HG03565 (cell line): Measurements from ENCODE around the gene NKX2-3.

ENCODE experiments used
- ATAC-seq: cut with Tn5 transposase; IDR thresholded peaks from one replicate; pipeline ENCODE4 v1.9.1; 2021; ENCODE audit warnings: mild to moderate bottlenecking, moderate library complexity; ENCODE audit not compliant: unreplicated experiment

NKX2-3 gene

DNA sequence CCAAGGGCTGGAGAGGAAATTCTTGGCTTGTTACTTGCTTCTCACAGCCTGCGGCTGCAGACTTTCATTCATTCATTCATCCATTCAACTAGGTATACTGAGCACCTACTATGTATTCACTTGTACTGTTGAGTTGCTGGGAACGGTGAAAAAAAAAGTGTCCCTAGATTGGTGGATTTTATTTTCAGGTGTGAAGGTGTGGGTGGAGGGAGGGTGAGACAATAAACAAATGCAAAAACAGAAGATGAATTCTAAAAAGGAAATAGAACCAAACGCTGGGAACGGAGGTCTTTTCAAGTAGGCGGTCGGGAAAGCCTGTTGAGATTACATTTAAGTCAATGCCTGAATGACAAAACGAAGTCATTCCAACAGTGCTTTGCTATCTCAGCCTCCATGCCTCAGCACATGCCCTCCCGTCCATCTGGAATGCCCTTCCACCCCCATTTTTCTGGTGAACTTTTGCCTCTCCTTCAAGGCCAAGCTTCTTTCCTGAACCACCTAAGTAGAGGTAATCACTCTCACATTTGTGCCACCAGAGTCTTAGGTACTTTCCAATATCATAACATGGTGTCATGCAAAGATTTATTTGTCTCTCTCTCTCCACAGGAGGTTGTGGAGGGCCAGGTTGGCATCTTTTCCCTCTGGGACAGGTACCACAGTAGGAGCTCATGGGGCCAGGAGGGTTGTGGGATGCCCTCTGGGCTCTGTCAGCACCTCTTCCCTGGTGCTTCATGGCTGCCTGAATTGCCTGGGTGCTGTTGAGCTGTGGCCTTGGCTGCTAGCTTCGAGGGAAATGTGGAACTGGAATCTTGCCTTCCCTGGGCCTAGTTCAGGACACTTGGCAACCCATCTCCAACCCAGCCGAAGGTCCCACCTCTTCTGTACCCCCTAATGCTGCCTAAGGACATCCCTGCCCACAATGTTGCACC is 5.5 kb downstream of the NKX2-3 start:
- no peak for ATAC-seq

DNA sequence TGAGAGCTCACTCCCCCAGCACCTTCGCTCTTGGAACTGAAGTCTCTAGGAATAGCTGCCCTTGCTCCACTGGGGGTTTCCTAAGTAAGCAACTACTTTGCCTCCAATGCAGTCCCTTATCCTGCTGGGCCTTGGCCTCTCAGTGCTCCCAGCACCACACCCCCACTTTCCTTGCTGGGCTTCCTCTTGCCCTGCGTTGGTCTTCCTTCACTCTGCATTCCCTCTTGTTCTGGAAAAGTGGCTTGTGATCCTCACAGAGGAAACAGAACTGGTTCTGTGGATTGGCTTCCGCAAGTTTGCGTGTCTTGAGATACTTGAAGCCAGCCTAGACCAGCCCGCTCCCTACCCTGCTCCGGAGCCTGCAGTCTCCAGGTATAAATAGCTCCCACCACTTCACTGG is 6.4 kb downstream of the NKX2-3 start:
- no peak for ATAC-seq

DNA sequence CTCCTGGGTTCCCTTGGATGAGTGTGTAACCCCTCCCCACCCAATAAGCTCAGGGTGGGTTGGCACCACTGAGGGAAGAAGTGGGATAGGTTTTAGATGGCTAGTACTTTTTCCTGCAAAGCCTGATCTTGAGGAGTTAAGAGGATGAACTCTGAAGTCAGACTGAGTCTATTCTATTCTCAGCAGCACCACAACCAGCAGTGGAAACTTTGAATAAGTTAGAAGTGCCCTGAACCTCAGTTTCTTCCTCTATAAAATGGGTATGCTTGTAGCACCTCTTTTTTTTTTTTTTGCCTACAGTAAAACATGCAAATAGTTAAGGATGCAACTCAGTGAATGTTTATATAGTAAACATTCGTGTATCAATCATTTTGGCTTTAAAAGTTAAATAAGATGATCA is 7.1 kb downstream of the NKX2-3 start:
- ATAC-seq = no peak

DNA sequence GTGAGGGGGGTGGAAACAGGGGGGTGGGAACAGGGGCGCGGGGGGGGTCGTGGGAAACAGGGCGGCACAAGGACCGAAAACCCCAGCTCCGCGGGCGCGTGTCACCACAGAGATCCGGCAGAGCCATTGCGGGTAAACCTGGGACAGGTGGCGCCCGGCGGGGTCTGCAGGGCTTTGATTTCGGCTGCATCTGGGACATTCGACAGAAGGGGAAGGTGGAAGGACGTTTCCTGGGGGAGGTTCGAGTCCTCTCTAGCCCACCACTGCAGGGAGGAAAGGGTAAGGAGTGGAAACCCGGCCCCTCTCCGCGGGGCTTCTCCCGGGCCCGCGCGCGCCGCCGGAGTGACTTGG is 7.5 kb downstream of the NKX2-3 start:
- ATAC-seq = no peak

DNA sequence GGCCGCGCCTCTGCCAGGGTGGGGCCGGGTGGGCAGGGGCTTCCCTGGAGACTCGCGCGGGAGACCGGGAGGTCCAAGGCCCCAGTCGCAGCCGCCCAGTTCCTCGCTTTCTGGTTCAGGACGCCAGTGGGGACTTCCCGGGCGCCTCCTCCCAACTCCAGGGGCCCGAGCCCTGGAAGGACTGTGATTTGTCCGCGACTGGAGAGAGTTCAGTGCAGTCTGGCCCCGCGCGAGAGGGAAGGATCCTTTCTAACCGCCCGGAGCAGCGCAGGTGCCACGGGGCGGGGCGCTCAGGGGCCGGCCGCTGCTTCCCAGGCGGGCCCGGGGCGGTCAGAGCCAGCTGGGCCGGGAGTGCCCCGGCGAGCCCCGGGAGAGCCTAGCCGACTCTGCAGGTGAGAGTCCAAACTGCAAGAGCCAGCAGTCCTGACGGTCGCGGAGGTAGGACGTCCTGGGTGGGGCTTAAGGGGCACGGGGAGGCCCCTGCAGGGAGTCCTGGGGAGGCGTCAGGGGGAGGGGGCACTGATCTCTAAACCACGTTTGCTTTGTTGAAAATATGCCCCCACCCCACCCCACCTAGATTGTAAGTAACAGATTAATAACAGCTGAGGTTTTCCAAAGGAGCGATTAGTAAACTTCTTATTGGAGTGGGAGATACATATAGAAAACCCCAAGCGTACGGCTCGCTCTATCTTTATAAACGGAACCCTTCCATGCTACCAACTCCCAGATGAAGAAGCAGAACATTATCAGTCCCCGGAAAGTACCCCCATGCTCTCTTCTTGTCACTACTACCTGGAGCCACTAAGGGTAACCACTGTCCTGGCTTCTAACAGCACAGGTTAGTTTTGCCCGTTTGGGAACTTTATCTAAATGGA is 8.2 kb downstream of the NKX2-3 start:
- ATAC-seq = no peak

DNA sequence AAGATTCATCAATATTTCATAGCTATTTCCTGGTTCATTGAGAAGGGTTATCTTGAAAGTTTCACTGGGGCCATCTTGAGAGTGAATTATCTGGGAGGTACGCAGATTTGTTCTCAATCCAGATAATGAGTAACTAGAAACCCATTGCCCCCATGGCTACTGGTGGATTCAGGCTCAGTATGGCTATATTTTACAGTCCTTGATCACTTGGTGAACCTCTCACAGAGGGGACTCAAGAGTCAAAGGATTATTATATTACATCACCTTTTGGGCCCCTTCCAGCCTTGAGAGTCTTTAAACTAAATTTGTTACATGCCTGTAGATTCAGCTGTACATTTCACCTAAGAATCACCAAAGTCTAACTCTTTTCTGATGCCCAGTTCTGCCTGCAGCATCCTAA is 11.6 kb downstream of the NKX2-3 start:
- ATAC-seq = no peak

DNA sequence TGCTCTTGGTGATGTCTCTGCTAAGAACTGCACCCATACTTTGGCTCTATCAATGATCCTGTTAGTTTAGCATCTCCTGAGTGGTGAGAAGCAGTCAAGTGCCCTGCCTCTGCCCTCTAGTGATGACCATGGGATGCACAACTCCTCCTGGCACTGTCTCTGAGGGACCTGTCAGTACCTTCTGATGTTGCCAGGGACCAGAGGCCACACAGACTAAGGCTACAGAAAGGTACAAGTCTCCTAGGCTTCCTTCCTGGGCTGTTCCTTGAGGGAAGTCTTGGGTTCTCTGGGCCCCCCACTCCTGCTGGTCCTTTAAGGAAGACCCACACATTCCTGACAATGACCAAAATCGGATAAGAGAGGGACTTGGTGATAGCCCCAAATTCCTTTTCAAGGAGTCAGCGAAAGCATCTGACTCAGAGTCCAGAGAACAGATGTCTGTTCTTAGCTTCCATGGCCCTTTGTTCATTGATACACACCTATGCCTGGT is 15.3 kb downstream of the NKX2-3 start:
- no peak for ATAC-seq

DNA sequence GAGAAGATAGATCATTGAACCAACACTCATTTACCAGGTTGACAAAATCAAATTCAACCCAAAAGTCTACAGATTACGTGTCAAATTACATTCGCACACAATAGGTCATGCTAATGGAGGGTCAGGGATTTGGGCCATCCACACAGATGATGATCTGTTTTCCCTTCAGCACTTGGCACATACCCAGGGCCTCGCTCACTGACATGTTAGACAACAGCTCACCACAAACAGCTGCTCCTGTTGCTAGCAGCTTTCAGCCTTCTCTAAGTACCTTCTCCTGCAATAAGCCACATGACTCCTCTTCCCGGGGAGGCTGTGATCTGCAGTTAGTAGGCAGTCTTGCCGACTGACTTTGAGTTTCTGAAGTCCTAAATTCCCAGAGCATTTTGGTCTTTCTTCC is 18.4 kb downstream of the NKX2-3 start:
- ATAC-seq = no peak

DNA sequence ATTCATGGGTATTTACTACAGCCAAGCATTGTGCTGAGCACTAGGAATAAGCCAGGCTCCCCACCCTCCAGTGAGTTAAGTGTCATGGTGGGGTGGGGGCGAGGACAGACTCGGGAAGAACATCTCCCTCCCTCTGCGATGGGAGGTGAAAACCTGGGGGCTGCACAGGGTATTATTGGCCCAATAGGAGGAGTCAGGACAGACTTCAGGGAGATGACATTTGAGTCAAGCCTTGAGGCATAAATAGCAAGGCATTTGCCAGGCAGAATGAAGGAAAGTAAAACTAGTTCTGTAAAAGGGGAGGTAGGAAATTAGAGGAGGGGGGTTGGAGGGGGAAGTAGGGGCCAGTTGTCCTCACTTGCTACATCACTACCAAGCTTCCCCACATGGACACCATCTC is 18.9 kb downstream of the NKX2-3 start:
- ATAC-seq = no peak

DNA sequence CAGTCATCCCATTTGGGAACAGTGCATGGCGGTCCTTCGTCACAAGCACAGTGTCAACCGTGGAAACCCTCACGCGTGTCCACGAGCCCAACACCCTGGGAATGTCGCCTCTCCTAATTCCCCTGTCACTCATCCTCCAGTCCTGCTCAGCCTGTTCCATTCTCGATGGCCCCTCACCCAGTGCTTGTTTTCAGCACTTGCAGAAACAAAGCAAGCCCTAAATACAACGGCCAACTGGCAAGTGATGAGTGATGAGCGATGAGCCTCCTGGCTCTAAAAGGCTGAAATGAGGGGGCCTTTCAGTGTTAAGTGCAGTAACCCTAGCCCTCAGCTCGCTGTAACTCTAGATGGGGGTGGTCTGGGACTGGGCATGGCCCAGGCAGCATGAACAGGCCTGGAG is 22.6 kb downstream of the NKX2-3 start:
- ATAC-seq = no peak

DNA sequence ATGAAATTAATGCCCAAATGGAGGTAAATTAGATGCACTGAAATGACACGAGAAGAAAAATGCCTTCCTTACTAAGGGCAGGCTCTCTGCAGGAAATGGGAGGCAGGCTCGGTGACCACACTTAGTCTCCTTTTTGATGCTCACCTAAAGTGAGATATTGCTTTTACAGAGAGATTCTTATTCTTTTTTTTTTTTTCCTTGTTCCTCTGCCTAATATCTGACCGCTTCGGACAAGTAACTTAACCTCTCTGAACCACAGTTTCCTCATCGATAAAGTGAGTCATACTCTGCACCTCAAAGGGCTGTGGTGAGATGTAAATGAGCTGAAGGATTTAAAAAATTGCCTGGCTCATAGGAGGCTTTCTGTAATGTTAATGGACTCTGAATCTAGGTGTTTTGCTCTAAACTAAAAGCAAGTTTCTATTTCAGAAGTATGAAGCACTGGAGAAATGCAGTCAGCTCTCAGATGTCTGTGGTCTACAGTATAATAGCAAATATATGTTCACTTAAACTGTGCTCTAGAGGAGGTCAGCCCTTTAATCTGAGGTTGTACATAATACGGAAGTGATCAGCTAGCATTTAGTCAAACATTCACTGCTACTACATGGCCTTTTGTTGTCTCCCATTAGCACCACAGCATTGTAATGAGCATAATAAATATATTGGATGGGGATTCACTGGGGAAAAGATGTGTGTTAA is 23.2 kb downstream of the NKX2-3 start:
- peak; percentile 94 for ATAC-seq

DNA sequence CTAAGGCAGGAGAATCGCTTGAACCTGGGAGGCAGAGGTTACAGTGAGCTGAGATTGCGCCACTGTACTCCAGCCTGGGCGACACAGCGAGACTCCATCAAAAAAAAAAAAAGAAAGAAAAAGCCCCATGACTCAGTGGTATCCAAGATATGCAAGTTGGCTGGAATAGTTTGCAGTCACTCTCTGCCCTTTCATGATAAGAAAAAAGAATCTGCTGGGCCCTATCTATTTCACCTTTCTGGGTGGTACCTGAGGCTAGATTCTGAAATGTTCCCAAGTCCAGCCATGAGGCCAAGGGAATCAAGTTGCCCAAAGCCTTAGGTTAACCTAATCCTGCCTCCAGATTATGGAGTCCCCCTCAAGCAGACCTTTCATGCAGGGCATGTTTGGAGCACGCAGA is 24.3 kb downstream of the NKX2-3 start:
- ATAC-seq = no peak

DNA sequence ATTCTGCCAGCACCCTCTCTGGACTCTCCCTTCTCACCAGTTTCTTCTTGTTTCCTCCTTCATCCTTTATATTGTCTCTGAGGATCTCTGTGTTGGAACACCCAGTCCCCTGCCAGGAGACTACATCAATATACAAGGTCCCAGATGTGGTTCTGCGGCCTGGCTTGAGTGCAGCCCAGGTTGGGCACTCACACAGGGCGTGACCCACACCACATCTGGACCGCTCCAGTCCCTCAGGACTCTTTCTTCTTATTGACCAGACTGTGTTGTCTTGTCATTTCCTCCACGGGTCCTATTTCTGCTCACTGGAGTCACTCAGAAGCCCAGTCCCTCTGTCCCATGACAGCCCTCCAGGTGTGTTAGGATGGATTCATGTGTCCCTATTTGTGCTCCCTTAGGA is 26.0 kb downstream of the NKX2-3 start:
- ATAC-seq = no peak

DNA sequence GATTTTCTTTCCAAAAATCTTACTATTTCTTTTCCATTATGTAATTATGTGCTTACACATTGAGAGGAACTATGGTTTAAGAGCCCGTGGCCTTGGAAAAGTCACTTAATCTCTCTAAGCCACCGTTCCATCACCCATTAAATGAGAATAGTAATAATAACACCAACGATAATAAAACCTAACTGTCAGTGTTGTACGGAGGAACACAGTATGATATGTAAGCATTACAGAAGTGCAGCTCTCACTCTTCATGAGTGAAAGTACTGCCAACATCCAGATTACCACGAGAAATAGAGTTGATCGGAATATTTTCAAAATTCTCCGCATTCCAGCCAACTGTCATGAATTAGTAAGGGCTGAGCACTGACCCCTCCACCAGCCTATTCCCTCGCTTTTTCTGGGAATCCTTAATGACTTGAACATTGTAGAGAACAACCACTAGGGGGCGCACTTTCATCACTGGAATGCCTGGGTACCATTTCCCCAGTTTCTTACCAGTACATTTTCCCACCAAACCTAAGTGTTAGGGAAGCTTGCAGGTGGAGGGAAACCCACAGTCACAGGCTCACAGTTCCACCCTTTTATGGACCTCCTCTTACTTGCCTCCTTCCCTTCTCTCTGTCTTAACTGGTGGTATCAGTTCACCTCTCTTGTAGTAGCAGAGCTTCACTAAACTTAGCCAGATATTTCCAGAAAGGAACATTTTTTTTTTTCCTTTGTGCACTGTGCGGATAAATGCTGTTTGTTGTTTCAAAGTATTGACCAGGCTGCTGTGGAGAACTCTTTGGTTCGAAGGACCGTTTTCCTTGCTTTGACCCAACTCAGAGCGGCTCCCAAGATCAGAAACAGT is 27.8 kb downstream of the NKX2-3 start:
- ATAC-seq = no peak

DNA sequence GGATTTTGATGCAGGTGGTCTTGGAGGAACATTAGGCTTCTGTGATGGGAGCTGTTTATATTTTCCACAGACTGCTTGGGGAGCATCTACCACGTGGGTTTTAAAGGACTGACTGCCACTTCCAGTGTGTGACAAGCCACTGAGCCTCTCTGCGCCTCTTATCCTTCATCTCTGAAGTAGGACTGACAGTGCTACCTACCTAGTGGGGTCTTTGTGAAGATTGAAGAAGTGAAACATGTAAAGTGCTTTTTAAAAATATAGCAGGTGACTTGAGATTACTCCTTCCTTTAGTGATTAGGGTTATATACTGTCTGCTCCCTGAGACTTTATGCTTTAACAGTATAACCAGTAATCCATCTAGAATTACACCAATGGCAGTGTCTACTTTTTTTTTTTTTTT is 29.9 kb downstream of the NKX2-3 start:
- ATAC-seq = no peak

DNA sequence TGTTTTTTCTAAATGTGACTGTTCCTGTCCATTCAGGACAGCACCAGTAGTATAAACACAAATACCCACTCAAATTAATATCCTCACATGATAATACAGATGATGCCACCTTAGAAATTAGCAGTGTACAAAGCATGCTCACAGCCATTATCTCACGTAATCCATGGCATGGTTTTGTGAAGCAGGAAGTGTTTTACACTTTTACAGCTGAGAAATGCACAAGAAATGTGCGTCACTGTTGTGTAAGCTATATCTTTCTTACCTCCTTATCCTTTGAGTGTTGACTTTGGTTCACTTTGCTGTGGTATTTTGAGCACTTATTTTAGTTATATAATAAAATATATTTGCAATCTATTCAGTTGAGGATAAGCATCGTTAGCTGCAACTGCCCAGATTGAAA is 31.6 kb downstream of the NKX2-3 start:
- ATAC-seq = no peak

DNA sequence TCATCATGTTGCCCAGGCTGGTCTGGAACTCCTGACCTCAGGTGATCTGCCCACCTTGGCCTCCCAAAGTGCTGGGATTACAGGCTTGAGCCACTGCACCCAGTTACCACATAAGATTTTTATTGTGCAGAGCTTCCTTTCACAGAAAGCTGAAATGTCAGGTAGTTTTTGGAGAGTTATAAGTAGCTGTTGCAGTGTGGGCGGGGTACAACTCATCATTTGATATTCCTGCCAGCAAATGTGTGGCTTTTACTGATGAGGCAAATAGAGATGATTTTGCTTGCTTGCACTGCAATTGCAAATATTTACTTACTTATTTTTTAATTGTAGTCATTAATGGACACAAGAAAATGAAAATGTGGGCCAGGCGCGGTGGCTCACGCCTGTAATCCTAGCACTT is 32.4 kb downstream of the NKX2-3 start:
- no peak for ATAC-seq

DNA sequence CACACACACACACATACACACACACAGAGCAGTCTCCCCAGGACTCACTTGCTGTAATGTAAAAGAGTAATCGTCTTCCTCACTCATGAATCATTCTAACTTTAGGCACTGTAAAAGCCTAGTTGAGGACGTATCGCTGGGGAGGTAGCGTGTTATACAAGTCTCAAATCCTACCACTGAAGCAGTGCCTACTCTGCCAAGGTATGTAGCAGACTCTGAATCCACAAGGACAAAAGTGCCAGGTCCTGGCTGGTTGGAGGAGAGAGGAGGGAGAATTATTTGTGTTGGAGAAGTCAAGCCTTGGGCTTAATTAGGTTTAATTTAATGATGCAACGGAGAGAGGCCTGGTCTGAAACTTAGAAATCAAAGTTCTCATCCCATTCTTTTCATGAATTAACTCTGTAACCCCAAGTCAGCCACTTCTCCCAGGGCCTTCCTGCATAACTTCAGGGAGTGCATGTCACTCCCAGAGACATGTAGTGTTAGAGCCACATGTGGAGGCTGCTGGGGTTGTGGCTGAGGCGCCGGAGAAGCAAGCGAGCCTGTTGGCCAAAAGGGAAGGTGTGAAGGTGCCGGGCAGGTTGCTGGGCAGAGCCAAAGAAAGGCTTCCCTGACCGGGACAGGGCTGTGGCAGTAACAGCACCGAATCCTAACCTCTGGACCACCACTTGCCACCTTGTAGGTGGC is 36.7 kb downstream of the NKX2-3 start:
- no peak for ATAC-seq

DNA sequence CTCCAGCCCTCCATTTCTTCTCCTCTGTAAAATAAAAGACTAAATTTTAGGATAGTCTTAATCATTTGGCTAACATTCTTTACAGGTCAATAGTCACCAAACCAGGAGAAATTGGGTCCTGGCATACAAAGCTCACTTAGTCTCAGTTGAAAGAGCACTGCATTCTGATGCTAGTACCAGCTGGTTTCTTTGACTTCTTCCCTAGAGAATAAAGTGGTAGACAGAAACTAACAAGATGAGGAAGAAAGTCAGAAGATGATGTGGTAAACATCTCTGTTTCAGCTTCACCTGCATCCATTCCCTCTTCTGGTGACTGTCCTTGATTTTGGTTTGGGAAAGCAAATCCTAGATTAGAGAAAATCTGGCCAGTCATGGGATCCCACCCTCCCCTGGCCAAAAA is 37.2 kb downstream of the NKX2-3 start:
- no peak for ATAC-seq

DNA sequence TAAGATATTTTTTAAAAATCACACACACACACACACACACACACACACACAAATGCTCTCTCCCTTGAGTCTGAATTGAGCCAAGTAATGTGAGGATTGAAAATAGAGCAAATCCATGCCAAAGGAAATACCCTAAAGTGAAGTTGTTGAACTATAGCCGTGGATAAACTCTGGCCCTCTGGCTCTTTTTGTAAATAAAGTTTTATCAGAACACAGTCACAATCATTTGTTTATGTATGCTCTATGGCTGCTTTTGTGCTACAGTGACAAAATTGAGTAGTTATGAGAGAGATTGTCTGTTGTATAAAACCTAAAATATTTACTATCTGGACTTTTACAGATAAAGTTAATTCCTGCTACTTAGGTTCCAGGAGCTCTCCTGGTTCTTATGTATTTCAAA is 39.1 kb downstream of the NKX2-3 start:
- no peak for ATAC-seq
